Measurements from ENCODE around the gene FBXO47. TPM values are rescaled to one million over a fixed set of nuclear protein-coding genes. Genes with fewer than 3 reads are reported as not detected.

The FBXO47 gene
- total RNA-seq, result not detected
- polyA plus RNA-seq, result not detected

GRCh38 chr17:38967290-38967738, at the start of gene FBXO47:
Gene FBXO47 (minus strand): TSS chr17:38967403. CDS start chr17:38963025, 4,378 bp downstream.
- intact Hi-C loops (cut with micrococcal nuclease), result loop anchor here (5.0 kb wide), 2 partner anchors 95 to 185 kb away; partner anchors contain the start of genes LASP1 and PLXDC1
- DNase-seq, result peak; percentile 69 to 89 (median 77)
- Histone ChIP-seq H3K27ac (ENCODE audit: low read depth, low read length) (no peak within 1 kb of the TSS), H3K27me3 (ENCODE audit: insufficient read depth, low read length) (no peaks in the 10 kb centered on the region), H3K9me3 (ENCODE audit: control insufficient read depth in 1 of 2, low read length in 2 of 2) (no peaks in the 10 kb centered on the region), H3K4me1 (ENCODE audit: insufficient read depth, low read length) (peaks cover 7% of the 10 kb centered on the region), H3K36me3 (ENCODE audit: insufficient read depth, low read length) (no peaks in the 10 kb centered on the region), H3K4me3 (ENCODE audit: low read length in 2 of 2) (peak within 1 kb of the TSS in 1 of 2 donors; percentile 10)
- Mint-ChIP-seq H3K36me3 (no peaks in the 10 kb centered on the region), H3K4me1 (peaks cover 7 to 16% (median 12%) of the 10 kb centered on the region in 4 donors), H3K27ac (peak within 1 kb of the TSS; percentile 74 to 90 (median 86)), H3K27me3 (no peaks in the 10 kb centered on the region), H3K9me3 (no peaks in the 10 kb centered on the region), H3K4me3 (peak within 1 kb of the TSS; percentile 70 to 87 (median 81))
- ChIA-PET CTCF (ENCODE audit: partially characterized antibody) (interaction anchor here (0.8 to 2.9 kb wide), 5 partner anchors 15 to 200 kb away, joined by 3 to 30 read pairs (median 3); no protein-coding TSS in a partner anchor), POLR2A (ENCODE audit: partially characterized antibody) (interaction anchor here (0.7 to 2.4 kb wide), 9 partner anchors 95 to 271 kb away, joined by 3 to 15 read pairs (median 7); partner anchors contain the start of genes LASP1 and RPL23)

GRCh38 chr17:39016193-39017153, 49.3 kb upstream of the FBXO47 start:
- Histone ChIP-seq H3K9me3 (ENCODE audit: control insufficient read depth in 1 of 2, low read length in 2 of 2) (no peaks in the 10 kb centered on the region), H3K4me1 (ENCODE audit: insufficient read depth, low read length) (peaks cover 37% of the 10 kb centered on the region), H3K4me3 (ENCODE audit: low read length in 2 of 2) (no peak overlapping the region), H3K27ac (ENCODE audit: low read depth, low read length) (no peak overlapping the region), H3K27me3 (ENCODE audit: insufficient read depth, low read length) (no peaks in the 10 kb centered on the region), H3K36me3 (ENCODE audit: insufficient read depth, low read length) (no peaks in the 10 kb centered on the region)
- Mint-ChIP-seq H3K27me3 (no peaks in the 10 kb centered on the region), H3K27ac (peak overlapping the region; percentile 76 to 93 (median 90)), H3K36me3 (no peaks in the 10 kb centered on the region), H3K4me1 (peaks cover 18 to 36% (median 25%) of the 10 kb centered on the region in 4 donors), H3K4me3 (peak overlapping the region in 6 of 8 donors; percentile 39 to 68 (median 60)), H3K9me3 (no peaks in the 10 kb centered on the region)
- ChIA-PET CTCF (ENCODE audit: partially characterized antibody) (interaction anchor here (0.6 to 1.9 kb wide), 7 partner anchors 12 to 158 kb away, joined by 3 to 7 read pairs (median 4); no protein-coding TSS in a partner anchor), POLR2A (ENCODE audit: partially characterized antibody) (interaction anchor here (0.5 to 1.8 kb wide), 6 partner anchors 40 to 1489 kb away, joined by 3 to 5 read pairs (median 3); partner anchors contain the start of gene RPL19)
- intact Hi-C loops (cut with micrococcal nuclease), result no loop called here
- peak; percentile 49 to 67 (median 58) for DNase-seq

GRCh38 chr17:39015546-39015935, 48.3 kb upstream of the FBXO47 start:
- H3K4me1 Mint-ChIP-seq, result peaks cover 18 to 36% (median 25%) of the 10 kb centered on the region in 4 donors
- no peak overlapping the region for H3K4me3 Mint-ChIP-seq
- Histone ChIP-seq H3K27me3 (ENCODE audit: insufficient read depth, low read length) (no peaks in the 10 kb centered on the region), H3K36me3 (ENCODE audit: insufficient read depth, low read length) (no peaks in the 10 kb centered on the region), H3K4me1 (ENCODE audit: insufficient read depth, low read length) (peaks cover 37% of the 10 kb centered on the region), H3K4me3 (ENCODE audit: low read length in 2 of 2) (no peak overlapping the region), H3K27ac (ENCODE audit: low read depth, low read length) (no peak overlapping the region), H3K9me3 (ENCODE audit: control insufficient read depth in 1 of 2, low read length in 2 of 2) (no peaks in the 10 kb centered on the region)
- ChIA-PET CTCF (ENCODE audit: partially characterized antibody) (interaction anchor here (1.1 to 1.9 kb wide), 3 partner anchors 32 to 159 kb away, joined by 3 to 7 read pairs (median 4); no protein-coding TSS in a partner anchor), POLR2A (ENCODE audit: partially characterized antibody) (no interaction called here)
- DNase-seq, result no peak
- peak overlapping the region in 3 of 7 donors; percentile 35 to 88 (median 47) for H3K27ac Mint-ChIP-seq
- intact Hi-C loops (cut with micrococcal nuclease), result no loop called here
- no peaks in the 10 kb centered on the region for H3K9me3 Mint-ChIP-seq
- H3K36me3 Mint-ChIP-seq, result no peaks in the 10 kb centered on the region
- H3K27me3 Mint-ChIP-seq, result no peaks in the 10 kb centered on the region

GRCh38 chr17:39014795-39015545, 47.8 kb upstream of the FBXO47 start:
- intact Hi-C loops (cut with micrococcal nuclease), result no loop called here
- Mint-ChIP-seq H3K36me3 (no peaks in the 10 kb centered on the region), H3K9me3 (no peaks in the 10 kb centered on the region), H3K27me3 (no peaks in the 10 kb centered on the region), H3K4me3 (no peak overlapping the region), H3K27ac (peak overlapping the region in 6 of 7 donors; percentile 47 to 88 (median 69)), H3K4me1 (peaks cover 18 to 36% (median 25%) of the 10 kb centered on the region in 4 donors)
- Histone ChIP-seq H3K9me3 (ENCODE audit: control insufficient read depth in 1 of 2, low read length in 2 of 2) (no peaks in the 10 kb centered on the region), H3K36me3 (ENCODE audit: insufficient read depth, low read length) (no peaks in the 10 kb centered on the region), H3K4me3 (ENCODE audit: low read length in 2 of 2) (no peak overlapping the region), H3K4me1 (ENCODE audit: insufficient read depth, low read length) (peaks cover 37% of the 10 kb centered on the region), H3K27me3 (ENCODE audit: insufficient read depth, low read length) (no peaks in the 10 kb centered on the region), H3K27ac (ENCODE audit: low read depth, low read length) (no peak overlapping the region)
- DNase-seq, result no peak
- ChIA-PET POLR2A (ENCODE audit: partially characterized antibody) (no interaction called here), CTCF (ENCODE audit: partially characterized antibody) (interaction anchor here (1.1 to 1.6 kb wide), 3 partner anchors 139 to 160 kb away, joined by 3 to 6 read pairs (median 4); no protein-coding TSS in a partner anchor)

GRCh38 chr17:39014044-39014794, 47.0 kb upstream of the FBXO47 start:
- Mint-ChIP-seq H3K4me3 (no peak overlapping the region), H3K4me1 (peaks cover 18 to 32% (median 25%) of the 10 kb centered on the region in 4 donors), H3K36me3 (no peaks in the 10 kb centered on the region), H3K27me3 (no peaks in the 10 kb centered on the region), H3K9me3 (no peaks in the 10 kb centered on the region), H3K27ac (peak overlapping the region in 5 of 7 donors; percentile 54 to 81 (median 60))
- Histone ChIP-seq H3K4me3 (ENCODE audit: low read length in 2 of 2) (no peak overlapping the region), H3K36me3 (ENCODE audit: insufficient read depth, low read length) (no peaks in the 10 kb centered on the region), H3K4me1 (ENCODE audit: insufficient read depth, low read length) (peaks cover 32% of the 10 kb centered on the region), H3K9me3 (ENCODE audit: control insufficient read depth in 1 of 2, low read length in 2 of 2) (no peaks in the 10 kb centered on the region), H3K27ac (ENCODE audit: low read depth, low read length) (no peak overlapping the region), H3K27me3 (ENCODE audit: insufficient read depth, low read length) (no peaks in the 10 kb centered on the region)
- POLR2A ChIA-PET (ENCODE audit: partially characterized antibody), result no interaction called here
- DNase-seq, result no peak
- intact Hi-C loops (cut with micrococcal nuclease), result no loop called here
- CTCF ChIA-PET (ENCODE audit: partially characterized antibody), result interaction anchor here (1.6 kb wide), 1 partner anchor 139 kb away, joined by 6 read pairs; no protein-coding TSS in a partner anchor

GRCh38 chr17:39012725-39013124, 45.5 kb upstream of the FBXO47 start:
- POLR2A ChIA-PET (ENCODE audit: partially characterized antibody), result no interaction called here
- H3K27me3 ChIP-seq (ENCODE audit: insufficient read depth, low read length), result no peaks in the 10 kb centered on the region
- no peak overlapping the region for H3K4me3 Mint-ChIP-seq
- H3K27ac ChIP-seq (ENCODE audit: low read depth, low read length), result no peak overlapping the region
- no peaks in the 10 kb centered on the region for H3K36me3 Mint-ChIP-seq
- intact Hi-C loops (cut with micrococcal nuclease), result no loop called here
- H3K4me1 ChIP-seq (ENCODE audit: insufficient read depth, low read length), result peaks cover 17% of the 10 kb centered on the region
- H3K9me3 Mint-ChIP-seq, result peaks cover 0 to 4% (median 0%) of the 10 kb centered on the region in 8 donors
- no peak for DNase-seq
- H3K4me3 ChIP-seq (ENCODE audit: low read length in 2 of 2), result no peak overlapping the region
- no peaks in the 10 kb centered on the region for H3K27me3 Mint-ChIP-seq
- H3K27ac Mint-ChIP-seq, result no peak overlapping the region
- H3K9me3 ChIP-seq (ENCODE audit: control insufficient read depth in 1 of 2, low read length in 2 of 2), result no peaks in the 10 kb centered on the region
- peaks cover 10 to 18% (median 14%) of the 10 kb centered on the region in 4 donors for H3K4me1 Mint-ChIP-seq
- no peaks in the 10 kb centered on the region for H3K36me3 ChIP-seq (ENCODE audit: insufficient read depth, low read length)
- CTCF ChIA-PET (ENCODE audit: partially characterized antibody), result interaction anchor here (1.4 kb wide), 1 partner anchor 16 kb away, joined by 3 read pairs; no protein-coding TSS in a partner anchor
